T-helper 1 cell treated with Interleukin-12 subunit alpha and Interleukin-12 subunit beta and Interleukin-4 antibody, amounts not matched to agents 30 ng/mL and 1 ng/mL, for 36 hours (primary cell): ENCODE results near the gene ABHD3. TPM values are rescaled to one million over a fixed set of nuclear protein-coding genes. Genes with fewer than 3 reads are reported as not detected.
"Not testable (repeated sequence)": the region's sequence is repeated elsewhere in the genome, so short reads cannot be mapped to it uniquely, and the experiment has no call there.

Experiments used
- intact Hi-C: fragments of 100-400 bp; cut with micrococcal nuclease; formaldehyde crosslinking; loops from one replicate; pipeline ENCODE4 v1.15.1; 2024
- total RNA-seq: library from RNA; stranded (reverse); gene quantifications from 2 replicates; pipeline ENCODE4 v1.2.3, GENCODE V29; 2022

Gene ABHD3, protein sequence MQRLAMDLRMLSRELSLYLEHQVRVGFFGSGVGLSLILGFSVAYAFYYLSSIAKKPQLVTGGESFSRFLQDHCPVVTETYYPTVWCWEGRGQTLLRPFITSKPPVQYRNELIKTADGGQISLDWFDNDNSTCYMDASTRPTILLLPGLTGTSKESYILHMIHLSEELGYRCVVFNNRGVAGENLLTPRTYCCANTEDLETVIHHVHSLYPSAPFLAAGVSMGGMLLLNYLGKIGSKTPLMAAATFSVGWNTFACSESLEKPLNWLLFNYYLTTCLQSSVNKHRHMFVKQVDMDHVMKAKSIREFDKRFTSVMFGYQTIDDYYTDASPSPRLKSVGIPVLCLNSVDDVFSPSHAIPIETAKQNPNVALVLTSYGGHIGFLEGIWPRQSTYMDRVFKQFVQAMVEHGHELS
- 59.6 and 62.4 TPM in 2 replicates for total RNA-seq

DNA sequence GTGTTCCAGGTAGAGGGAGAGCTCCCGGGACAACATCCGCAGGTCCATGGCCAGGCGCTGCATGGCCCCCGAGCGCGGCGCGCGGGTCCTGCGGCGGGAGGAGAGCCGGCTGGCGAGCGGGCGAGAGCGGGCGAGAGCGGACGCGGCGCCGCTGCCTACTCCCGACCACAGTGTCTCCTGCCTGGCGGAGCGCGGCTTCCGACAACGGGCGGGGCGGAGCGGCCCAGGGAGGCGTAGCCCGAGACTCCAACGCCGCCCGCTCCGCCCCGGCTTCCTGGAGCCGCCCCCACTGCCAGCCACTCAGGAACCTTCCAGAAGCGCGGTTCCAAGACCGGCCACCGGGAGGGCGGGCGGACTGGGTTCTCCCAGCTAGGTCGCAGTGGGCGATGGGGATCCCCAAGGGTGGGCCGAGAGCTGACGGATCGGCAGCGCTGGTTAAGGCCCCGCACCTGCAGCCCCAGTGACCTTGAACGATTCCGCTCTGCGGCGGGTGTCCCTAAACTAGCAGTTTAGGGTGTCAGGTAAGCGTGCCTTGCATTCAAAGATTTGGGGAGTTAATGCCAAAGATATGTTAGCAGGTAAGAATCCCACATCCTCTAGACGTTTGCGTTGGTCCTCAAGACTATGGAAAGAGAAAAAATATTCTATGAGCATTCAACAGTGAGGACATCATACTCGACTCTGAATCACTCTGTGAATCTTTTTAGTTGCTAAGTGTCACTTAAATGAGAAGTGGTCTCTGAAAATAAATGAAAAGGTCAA, at the start of gene ABHD3:
TSS of gene ABHD3 (minus strand) at position 172 of the 762 bp plus-strand sequence. CDS start at position 63, 109 bp downstream.
- intact Hi-C loops, result loop anchor here (1.0 to 10.0 kb wide), 8 partner anchors 36 to 1880 kb away; partner anchors contain the start of genes ESCO1, MIB1, NPC1 and RIOK3

DNA sequence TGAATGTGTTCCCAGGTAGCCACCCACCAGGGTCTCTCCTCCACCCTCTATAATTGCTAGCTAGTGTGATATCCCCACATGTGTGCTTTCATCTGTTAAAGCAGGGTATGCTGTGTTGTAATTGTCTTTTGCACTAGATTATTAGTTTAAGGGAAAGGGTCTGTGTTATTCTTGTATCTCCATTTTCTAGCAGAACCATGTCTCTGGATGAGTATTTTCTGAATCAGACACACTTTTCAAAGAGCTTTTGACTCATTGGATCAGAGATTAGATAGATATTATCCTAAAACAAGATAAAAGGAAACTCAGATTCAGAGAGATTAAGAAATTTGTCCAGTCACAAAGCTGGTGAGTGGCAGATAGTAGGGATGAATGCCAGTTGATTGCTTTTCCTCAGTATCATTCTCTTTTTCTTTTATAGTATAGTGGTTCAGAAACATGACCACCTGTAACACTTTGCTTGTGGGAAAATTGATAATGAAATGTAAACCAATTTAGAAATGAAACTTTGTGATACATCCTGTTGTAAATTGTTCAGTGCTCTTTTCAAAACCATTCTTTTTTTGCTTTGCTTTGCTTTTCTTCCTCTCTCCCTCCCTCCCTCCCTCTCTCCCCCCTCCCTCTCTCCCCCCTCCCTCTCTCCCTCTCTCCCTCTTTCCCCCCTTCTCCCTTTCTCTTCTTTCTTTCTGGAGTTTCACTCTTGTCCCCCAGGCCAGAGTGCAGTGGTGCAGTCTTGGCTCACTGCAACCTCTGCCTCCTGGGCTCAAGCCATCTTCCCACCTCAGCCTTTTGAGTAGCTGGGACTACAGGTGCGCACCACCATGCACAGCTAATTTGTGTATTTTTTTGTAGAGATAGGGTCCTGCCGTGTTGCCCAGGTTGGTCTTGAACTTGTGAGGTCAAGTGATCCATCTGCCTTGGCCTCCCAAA, 43.5 kb upstream of the ABHD3 start:
- intact Hi-C loops, result loop anchor here (10.0 kb wide), 1 partner anchor 77 kb away; no protein-coding TSS in a partner anchor

DNA sequence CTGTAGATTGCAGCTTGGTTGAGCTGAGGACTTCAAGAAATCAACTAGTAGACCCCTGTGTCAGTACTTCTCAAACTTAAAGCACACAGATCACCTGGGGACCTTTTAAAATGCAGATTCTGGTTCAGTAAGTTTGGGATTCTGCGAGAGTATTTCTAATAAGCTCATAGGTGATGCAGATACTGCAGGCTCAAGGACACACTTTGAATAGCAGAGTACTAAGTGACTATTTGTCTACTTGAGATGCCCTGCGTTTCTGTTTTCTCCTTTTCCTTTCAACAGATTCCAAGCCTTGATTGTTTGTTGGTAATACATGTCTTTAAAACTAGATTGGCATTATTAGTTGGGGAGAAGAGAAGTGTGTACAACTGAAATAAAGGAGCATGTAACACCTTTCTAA, 42.7 kb upstream of the ABHD3 start:
- intact Hi-C loops, result loop anchor here (10.0 kb wide), 1 partner anchor 78 kb away; no protein-coding TSS in a partner anchor

GRCh38 chr18:21745231-21745630, 40.7 kb upstream of the ABHD3 start:
- intact Hi-C loops, result loop anchor here (10.0 kb wide), 1 partner anchor 80 kb away; no protein-coding TSS in a partner anchor

DNA sequence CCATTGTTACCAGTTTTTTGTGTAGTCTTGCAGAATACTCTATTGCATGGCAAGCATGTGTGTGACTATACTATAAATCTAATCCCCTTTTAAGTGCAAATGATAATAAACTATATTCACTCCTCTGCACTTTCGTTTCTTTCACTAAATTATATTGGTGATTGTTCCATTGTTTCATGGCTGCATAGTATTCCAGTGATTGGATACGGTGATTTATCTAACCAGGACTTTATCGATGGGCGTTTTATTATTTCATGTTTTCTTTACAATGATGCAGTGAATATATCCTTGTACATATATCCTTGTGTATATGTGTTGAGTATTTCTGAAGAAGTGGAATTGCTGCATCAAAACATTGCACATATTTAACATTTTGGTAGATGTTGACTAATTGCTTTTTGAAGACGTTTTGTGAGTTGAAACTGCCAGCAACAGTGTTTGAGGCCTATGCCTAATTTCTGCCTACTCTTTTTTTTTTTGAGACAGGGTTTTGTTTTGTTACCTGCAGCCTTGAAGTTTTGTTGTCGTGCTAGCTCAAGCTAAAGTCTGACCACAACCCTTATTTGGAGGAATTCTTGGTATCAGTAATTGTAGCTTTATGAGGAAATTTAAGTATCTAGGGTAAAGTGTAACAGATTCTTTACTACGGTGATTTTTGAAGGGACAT, 38.7 kb upstream of the ABHD3 start:
- intact Hi-C loops, result loop anchor here (5.0 to 10.0 kb wide), 2 partner anchors 82 to 1189 kb away; partner anchors contain the start of gene RBBP8

DNA sequence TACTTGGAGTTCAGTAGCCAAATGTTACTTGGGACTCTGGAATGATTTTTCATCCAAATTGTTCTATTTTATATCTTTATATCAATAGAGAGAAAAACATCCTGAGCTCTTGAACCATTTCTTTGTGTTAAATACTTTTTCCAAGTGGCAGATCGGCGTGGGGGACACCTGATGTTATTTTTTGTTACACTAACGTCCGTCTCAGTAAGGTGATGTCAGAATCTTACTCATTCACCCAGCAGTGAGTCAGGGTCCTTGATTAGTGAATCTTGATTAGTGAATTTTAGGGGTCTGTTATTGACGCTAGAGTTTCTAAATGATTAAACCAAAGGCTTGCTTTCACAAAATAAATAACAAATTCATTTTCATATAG, 37.7 kb upstream of the ABHD3 start:
- intact Hi-C loops, result loop anchor here (5.0 to 10.0 kb wide), 2 partner anchors 82 to 1190 kb away; partner anchors contain the start of gene RBBP8

GRCh38 chr18:21741562-21742314, 37.2 kb upstream of the ABHD3 start:
- intact Hi-C loops, result loop anchor here (5.0 to 10.0 kb wide), 2 partner anchors 83 to 1191 kb away; partner anchors contain the start of gene RBBP8

GRCh38 chr18:21741312-21741561, 36.7 kb upstream of the ABHD3 start:
- intact Hi-C loops, result loop anchor here (5.0 to 10.0 kb wide), 2 partner anchors 84 to 1191 kb away; partner anchors contain the start of gene RBBP8

DNA sequence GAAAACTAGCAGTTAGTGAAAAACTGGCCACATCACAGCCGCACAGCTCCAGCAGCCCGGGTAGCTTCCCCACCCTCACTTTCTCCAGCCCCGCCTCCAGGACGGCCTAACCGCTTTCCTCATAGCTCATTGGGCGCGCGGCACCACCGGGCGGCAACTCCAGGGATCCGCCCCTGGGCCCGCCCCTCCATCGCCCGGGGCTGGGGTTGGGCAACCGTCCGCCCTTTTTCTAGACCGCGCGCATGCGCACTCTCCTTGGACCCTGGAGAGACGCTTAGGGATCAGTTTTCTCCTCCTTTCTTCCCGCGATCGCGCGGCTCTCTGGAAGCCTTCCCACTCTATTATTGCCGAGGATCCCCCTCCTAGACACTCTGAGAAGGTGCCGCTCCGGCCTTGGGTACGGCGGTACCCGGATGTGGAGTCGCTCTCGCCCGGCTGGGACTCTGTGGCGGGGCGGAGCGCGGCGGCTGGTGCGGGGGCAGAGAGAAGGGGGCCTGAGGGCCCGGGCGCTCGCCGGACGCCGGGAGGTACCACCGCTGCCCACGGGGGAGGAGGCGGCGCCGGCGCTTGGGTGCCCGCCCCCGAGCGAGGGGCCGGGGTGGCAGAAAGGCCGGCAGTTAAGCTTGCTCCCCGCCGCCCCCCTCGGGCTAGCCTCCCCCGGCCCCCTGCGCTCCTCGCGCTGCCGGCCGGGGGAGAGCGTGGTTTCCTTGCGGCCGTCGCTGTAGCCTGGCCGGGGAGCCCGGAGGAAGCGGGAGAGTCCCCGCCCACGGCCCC, 36.2 kb upstream of the ABHD3 start, which contains the start of gene MIB1:
TSS of gene MIB1 (plus strand) at position 255 of the 774 bp plus-strand sequence. CDS start 792 bp downstream, outside the sequence.
- intact Hi-C loops, result loop anchor here (1.0 to 10.0 kb wide), 7 partner anchors 36 to 1192 kb away; partner anchors contain the start of genes ABHD3, ESCO1, RBBP8 and ROCK1

GRCh38 chr18:21739604-21740537, 35.3 kb upstream of the ABHD3 start:
- intact Hi-C loops, result loop anchor here (1.0 to 10.0 kb wide), 7 partner anchors 36 to 1192 kb away; partner anchors contain the start of genes ABHD3, ESCO1, RBBP8 and ROCK1

DNA sequence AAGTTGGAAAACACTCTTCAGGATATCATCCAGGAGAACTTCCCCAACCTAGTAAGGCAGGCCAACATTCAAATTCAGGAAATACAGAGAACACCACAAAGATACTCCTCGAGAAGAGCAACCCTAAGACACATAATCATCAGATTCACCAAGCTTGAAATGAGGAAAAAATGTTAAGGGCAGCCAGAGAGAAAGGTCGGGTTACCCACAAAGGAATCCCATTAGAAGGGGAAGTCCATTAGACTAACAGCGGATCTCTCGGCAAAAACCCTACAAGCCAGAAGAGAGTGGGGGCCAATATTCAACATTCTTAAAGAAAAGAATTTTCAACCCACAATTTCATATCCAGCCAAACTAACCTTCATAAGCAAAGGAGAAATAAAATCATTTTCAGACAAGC, 32.4 kb upstream of the ABHD3 start:
- intact Hi-C loops, result not testable (repeated sequence)

DNA sequence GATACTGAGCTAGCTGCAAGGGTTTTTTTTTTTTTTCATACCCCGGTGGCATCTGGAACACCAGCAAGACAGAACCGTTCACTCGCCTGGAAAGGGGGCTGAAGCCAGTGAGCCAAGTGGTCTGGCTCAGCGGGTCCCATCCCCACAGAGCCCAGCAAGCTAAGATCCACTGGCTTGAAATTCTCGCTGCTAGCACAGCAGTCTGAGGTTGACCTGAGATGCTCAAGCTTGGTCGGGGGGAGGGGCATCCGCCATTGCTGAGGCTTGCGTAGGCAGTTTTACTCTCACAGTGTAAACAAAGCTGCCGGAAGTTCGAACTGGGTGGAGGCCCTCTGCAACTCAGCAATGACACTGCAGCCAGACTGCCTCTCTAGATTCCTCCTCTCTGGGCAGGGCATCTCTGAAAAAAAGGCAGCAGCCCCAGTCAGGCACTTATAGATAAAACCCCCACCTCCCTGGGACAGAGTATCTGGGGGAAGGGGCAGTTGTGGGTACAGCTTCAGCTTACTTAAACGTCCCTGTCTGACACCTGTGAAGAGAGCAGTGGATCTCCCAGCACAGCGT, 31.0 kb upstream of the ABHD3 start:
- intact Hi-C loops, result no loop called here

- intact Hi-C loops, result no loop called here
Observed at GRCh38 chr18:21733011-21733410, 28.4 kb upstream of the ABHD3 start.

DNA sequence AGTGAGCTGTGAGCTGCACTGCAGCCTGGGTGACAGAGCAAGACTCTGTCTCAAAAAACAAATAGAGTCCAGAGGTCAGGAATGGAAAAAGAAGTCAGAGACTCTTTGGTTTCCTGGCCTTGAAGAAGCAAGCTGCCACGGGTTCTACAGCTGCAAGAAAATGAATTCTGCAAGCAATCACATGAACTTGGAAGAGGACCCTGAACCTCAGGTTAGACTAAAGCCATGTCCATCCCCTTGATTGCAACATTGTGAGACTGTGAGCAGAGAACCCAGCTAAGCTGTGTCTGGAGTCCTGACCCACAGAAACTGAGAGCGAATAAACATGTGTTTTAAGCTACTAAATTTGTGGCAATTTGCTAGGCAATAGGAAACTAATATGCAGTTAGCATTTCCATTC, 23.1 kb upstream of the ABHD3 start:
- intact Hi-C loops, result no loop called here

GRCh38 chr18:21725201-21725600, 20.6 kb upstream of the ABHD3 start:
- intact Hi-C loops, result no loop called here

DNA sequence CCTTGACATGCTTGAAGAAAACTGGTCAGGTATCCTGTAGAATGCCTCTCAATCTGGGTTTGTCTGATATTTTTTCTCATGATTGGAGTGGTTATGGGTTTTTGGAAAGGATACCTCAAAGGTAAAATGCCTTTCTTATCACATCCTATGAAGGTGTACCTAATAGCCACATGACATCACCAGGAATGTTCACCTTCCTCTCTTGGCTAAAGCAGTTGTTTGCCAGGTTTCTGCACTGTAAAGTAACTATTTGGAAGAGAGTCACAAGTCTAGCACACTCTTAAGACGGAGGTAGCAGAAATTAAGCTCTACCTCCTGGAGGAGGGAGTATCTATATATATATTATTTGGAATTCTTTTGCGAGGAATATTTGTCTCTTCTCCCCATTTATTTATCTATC, 18.1 kb upstream of the ABHD3 start:
- intact Hi-C loops, result no loop called here

DNA sequence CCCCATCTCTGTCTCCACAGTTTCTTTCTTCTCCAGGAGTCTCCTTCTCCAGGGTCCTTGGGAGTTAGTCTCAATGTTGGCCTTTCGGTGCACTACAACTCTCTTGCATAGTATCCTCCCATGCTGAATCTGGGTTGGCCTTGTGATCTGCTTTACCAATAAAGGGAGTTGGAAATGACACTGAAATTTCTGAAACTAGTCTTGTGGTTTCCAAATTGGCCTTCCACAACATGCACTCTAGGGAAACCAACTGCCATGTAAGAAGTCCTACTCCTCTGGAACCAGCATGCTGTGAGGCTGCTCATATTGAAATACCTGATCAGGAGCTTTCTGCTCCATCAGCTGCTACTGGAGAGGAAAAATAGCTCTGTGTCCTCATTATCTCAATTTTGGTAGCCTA, 9.9 kb upstream of the ABHD3 start:
- intact Hi-C loops, result no loop called here
